ENCODE data around the gene ERVFRD-1. TPM values are rescaled to one million over a fixed set of nuclear protein-coding genes. Genes with fewer than 3 reads are reported as not detected.

The ERVFRD-1 gene
- total and polyA plus RNA-seq, 2 of the 13 experiments (the other 11 are each of a cell fraction or from before 2014, with no cell fraction given) = not detected

- TF ChIP-seq REPIN1 (CRISPR knock-in tag; IDR thresholded peaks at IDR 0.05; ENCODE audit: borderline replicate concordance, low read depth) (no peak), NFKB2 (CRISPR knock-in tag; IDR thresholded peaks at IDR 0.05; ENCODE audit: borderline replicate concordance) (no peak), KDM5A (IDR thresholded peaks at IDR 0.05; ENCODE audit: borderline replicate concordance, low read length) (peak; percentile 66; the same call in 1 of the 2 replicates), TCF7 (IDR thresholded peaks at IDR 0.05; ENCODE audit: low read depth) (0 out of 2 replicates have a peak, but pooled peaks have one; percentile 10), PCBP1 (IDR thresholded peaks at IDR 0.05; ENCODE audit: borderline replicate concordance, low read depth, low read length) (0 out of 2 replicates have a peak, but pooled peaks have one; percentile 3), FOSL1 (CRISPR knock-in tag; IDR thresholded peaks at IDR 0.05; ENCODE audit: borderline replicate concordance) (no peak), NR2F6 (IDR thresholded peaks at IDR 0.05) (peak; percentile 25; the same call in 1 of the 2 replicates), NR2F6 (CRISPR knock-in tag; IDR thresholded peaks at IDR 0.05) (no peak), ZNF563 (CRISPR knock-in tag; IDR thresholded peaks at IDR 0.05) (no peak; the same call in 1 of the 2 replicates), MTERF4 (CRISPR knock-in tag; IDR thresholded peaks at IDR 0.05) (0 out of 2 replicates have a peak, but pooled peaks have one; percentile 29), ARNT2 (CRISPR knock-in tag; IDR thresholded peaks at IDR 0.05; ENCODE audit: low read depth) (no peak), ZBED4 (CRISPR knock-in tag; IDR thresholded peaks at IDR 0.05; ENCODE audit: borderline replicate concordance) (no peak), DNMT3B (CRISPR knock-in tag; conservative IDR thresholded peaks at IDR 0.05) (peak; percentile 22; the same call in 1 of the 2 replicates), TARDBP (CRISPR knock-in tag; IDR thresholded peaks at IDR 0.05) (no peak), POLR2A (IDR thresholded peaks at IDR 0.05; ENCODE audit: insufficient read depth in 1 of 2, low read depth in 2 of 2, low read length in 2 of 2) (peak in 1 of 2 experiments; percentile 50; a peak in 1 of 4 replicates), GATAD2A (CRISPR knock-in tag; IDR thresholded peaks at IDR 0.05) (no peak), TMF1 (CRISPR knock-in tag; IDR thresholded peaks at IDR 0.05; ENCODE audit: low read depth) (no peak), TOPORS (CRISPR knock-in tag; IDR thresholded peaks at IDR 0.05) (no peak), CEBPG (CRISPR knock-in tag; IDR thresholded peaks at IDR 0.05) (0 out of 2 replicates have a peak, but pooled peaks have one; percentile 30), ZFP36L1 (CRISPR knock-in tag; IDR thresholded peaks at IDR 0.05) (no peak), CC2D1A (CRISPR knock-in tag; IDR thresholded peaks at IDR 0.05) (no peak), NR2F2 (IDR thresholded peaks at IDR 0.05; ENCODE audit: borderline replicate concordance, low read depth) (no peak), AGO1 (IDR thresholded peaks at IDR 0.05; ENCODE audit: low read depth, low read length, poor library complexity, severe bottlenecking) (no peak), FOXM1 (CRISPR knock-in tag; IDR thresholded peaks at IDR 0.05) (no peak), ZBTB7B (CRISPR knock-in tag; IDR thresholded peaks at IDR 0.05) (no peak)
- TF ChIP-seq, protein P1, sequence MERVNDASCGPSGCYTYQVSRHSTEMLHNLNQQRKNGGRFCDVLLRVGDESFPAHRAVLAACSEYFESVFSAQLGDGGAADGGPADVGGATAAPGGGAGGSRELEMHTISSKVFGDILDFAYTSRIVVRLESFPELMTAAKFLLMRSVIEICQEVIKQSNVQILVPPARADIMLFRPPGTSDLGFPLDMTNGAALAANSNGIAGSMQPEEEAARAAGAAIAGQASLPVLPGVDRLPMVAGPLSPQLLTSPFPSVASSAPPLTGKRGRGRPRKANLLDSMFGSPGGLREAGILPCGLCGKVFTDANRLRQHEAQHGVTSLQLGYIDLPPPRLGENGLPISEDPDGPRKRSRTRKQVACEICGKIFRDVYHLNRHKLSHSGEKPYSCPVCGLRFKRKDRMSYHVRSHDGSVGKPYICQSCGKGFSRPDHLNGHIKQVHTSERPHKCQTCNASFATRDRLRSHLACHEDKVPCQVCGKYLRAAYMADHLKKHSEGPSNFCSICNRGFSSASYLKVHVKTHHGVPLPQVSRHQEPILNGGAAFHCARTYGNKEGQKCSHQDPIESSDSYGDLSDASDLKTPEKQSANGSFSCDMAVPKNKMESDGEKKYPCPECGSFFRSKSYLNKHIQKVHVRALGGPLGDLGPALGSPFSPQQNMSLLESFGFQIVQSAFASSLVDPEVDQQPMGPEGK (CRISPR knock-in tag; IDR thresholded peaks at IDR 0.05) = 0 out of 2 replicates have a peak, but pooled peaks have one; percentile 29
Measured at GRCh38 chr6:11094411-11094851, 17.1 kb downstream of the ERVFRD-1 start (continued).

All from HepG2 (cell line).